ENCODE measurements around the gene SLC5A6. TPM values are rescaled to one million over a fixed set of nuclear protein-coding genes. Genes with fewer than 3 reads are reported as not detected.

SLC5A6 gene
- total and polyA plus RNA-seq, 2 of the 4 experiments (the other 2 are of a cell fraction) = 28.8 to 34.2 TPM

DNA sequence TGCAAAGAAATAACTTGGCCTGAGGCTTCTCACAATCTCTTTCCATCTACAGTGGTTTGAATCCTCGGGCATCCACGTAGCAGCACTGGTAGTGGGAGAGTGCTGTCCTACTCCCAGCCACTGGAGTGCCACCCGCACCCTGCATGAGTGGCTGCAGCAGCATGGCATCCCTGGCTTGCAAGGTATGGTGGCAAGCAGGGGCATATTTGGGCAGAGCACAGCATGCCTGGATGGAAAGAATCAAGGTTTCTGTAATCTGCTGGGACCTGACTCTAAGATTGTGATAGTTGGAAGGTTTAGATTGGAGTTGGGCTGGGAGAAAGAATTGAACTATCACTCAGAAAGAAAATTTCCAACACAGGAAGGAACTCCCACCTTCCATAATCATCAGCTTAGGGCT is 9.1 kb upstream of the SLC5A6 start:
- no peak overlapping the region for H2BK120ac ChIP-seq (ENCODE audit: low read depth, low read length)
- H4K91ac ChIP-seq (ENCODE audit: insufficient read depth, low read depth, low read length) = no peak overlapping the region
- no peak overlapping the region for H3K18ac ChIP-seq (ENCODE audit: low read depth, low read length)
- peaks cover 4% of the 10 kb centered on the region for H3K4me1 ChIP-seq (ENCODE audit: control insufficient read depth, insufficient read depth, low read length)
- H4K20me1 ChIP-seq (ENCODE audit: insufficient read depth, low read length) = no peaks in the 10 kb centered on the region
- no peak overlapping the region for H4K8ac ChIP-seq (ENCODE audit: low read depth in 2 of 2, low read length in 2 of 2)
- in situ Hi-C loops (cut with MboI; ENCODE audit: low sequenced_read_pairs) = no loop called here
- H3K27ac ChIP-seq (ENCODE audit: insufficient read depth, low read length) = no peak overlapping the region
- H3K56ac ChIP-seq (ENCODE audit: extremely low read depth, insufficient read depth, low read length) = no peak overlapping the region
- H3K4me2 ChIP-seq (ENCODE audit: low read depth, low read length) = no peak overlapping the region
- POLR2A ChIA-PET (ENCODE audit: unreplicated experiment) = no interaction called here
- no peak overlapping the region for H2BK20ac ChIP-seq (ENCODE audit: low read depth, low read length)
- H3K36me3 ChIP-seq (ENCODE audit: control insufficient read depth, insufficient read depth, low read length) = peaks cover 45% of the 10 kb centered on the region
- peaks cover 18 to 42% of the 10 kb centered on the region in 2 experiments for H3K79me1 ChIP-seq (ENCODE audit: low read depth in 1 of 2, low read length in 2 of 2)
- no peak overlapping the region for H2AFZ ChIP-seq (replicated peaks; ENCODE audit: low read length, poor library complexity)
- H3K27me3 ChIP-seq (ENCODE audit: control insufficient read depth, insufficient read depth, low read length) = no peaks in the 10 kb centered on the region
- BruUV-seq (replicated peaks) = no TSS peak
- H3K4ac ChIP-seq (ENCODE audit: low read depth, low read length) = no peak overlapping the region
- H3K14ac ChIP-seq (replicated peaks; ENCODE audit: low read depth, low read length) = no peak overlapping the region
- H2BK15ac ChIP-seq (ENCODE audit: low read depth, low read length) = no peak overlapping the region
- H2BK5ac ChIP-seq (ENCODE audit: low read depth, low read length, poor library complexity, severe bottlenecking) = no peak overlapping the region
- no peak overlapping the region for H3K23ac ChIP-seq (ENCODE audit: low read depth, low read length)
- no peak overlapping the region for H3K4me3 ChIP-seq (ENCODE audit: insufficient read depth, low read depth, low read length)
- dilution Hi-C loops (cut with HindIII; ENCODE audit: low sequenced_read_pairs, unreplicated experiment) = no loop called here
- H2AK5ac ChIP-seq (ENCODE audit: low read depth, low read length) = no peak overlapping the region
- CTCF ChIA-PET = no interaction called here
- no peak overlapping the region for H4K5ac ChIP-seq (ENCODE audit: low read depth, low read length)
- peaks cover 7% of the 10 kb centered on the region for H3K9me1 ChIP-seq (ENCODE audit: insufficient read depth, low read length)
- TF ChIP-seq MXI1 (IDR thresholded peaks at IDR 0.05; ENCODE audit: borderline replicate concordance, low read depth, low read length) = no peak
- no peak for TF ChIP-seq MAZ (IDR thresholded peaks at IDR 0.05; ENCODE audit: borderline replicate concordance, low read depth, low read length)
- no peak for TF ChIP-seq MAFK (IDR thresholded peaks at IDR 0.05; ENCODE audit: low read depth, low read length)
- no peak for TF ChIP-seq CEBPB (IDR thresholded peaks at IDR 0.05; ENCODE audit: low read depth, low read length)
- TF ChIP-seq, protein P1, sequence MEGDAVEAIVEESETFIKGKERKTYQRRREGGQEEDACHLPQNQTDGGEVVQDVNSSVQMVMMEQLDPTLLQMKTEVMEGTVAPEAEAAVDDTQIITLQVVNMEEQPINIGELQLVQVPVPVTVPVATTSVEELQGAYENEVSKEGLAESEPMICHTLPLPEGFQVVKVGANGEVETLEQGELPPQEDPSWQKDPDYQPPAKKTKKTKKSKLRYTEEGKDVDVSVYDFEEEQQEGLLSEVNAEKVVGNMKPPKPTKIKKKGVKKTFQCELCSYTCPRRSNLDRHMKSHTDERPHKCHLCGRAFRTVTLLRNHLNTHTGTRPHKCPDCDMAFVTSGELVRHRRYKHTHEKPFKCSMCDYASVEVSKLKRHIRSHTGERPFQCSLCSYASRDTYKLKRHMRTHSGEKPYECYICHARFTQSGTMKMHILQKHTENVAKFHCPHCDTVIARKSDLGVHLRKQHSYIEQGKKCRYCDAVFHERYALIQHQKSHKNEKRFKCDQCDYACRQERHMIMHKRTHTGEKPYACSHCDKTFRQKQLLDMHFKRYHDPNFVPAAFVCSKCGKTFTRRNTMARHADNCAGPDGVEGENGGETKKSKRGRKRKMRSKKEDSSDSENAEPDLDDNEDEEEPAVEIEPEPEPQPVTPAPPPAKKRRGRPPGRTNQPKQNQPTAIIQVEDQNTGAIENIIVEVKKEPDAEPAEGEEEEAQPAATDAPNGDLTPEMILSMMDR (conservative IDR thresholded peaks at IDR 0.05; ENCODE audit: low read depth, low read length) = no peak
- no peak for TF ChIP-seq RFX5 (IDR thresholded peaks at IDR 0.05; ENCODE audit: low read depth, low read length)
- TF ChIP-seq BHLHE40 (IDR thresholded peaks at IDR 0.05; ENCODE audit: low read depth, low read length) = no peak
- no CpG with 5 or more reads among the region's 3 CpGs for WGBS, 2 experiments (ENCODE audit: extremely low coverage in 2 of 2, insufficient read length in 1 of 2)
- no peak overlapping the region for H3K9ac ChIP-seq (ENCODE audit: low read depth, low read length)
- H2AK9ac ChIP-seq (replicated peaks; ENCODE audit: low read depth, low read length, poor library complexity) = no peak overlapping the region
- intact Hi-C loops (cut with micrococcal nuclease) = no loop called here
- no peak for DNase-seq
- no peaks in the 10 kb centered on the region for H3K9me3 ChIP-seq (ENCODE audit: control insufficient read depth, insufficient read depth, low read length)
- ATAC-seq (ENCODE audit: low read depth) = no peak

Data from IMR-90 (cell line).